B cell (primary cell): Measurements from ENCODE around the gene UBE2J2. TPM values are rescaled to one million over a fixed set of nuclear protein-coding genes. Genes with fewer than 3 reads are reported as not detected.

Source experiments
- ATAC-seq: fragments of 200-7000 bp; cut with Tn5 transposase; one replicate; pipeline ENCODE4 v1.10.0; 2021; ENCODE audit warnings: low read depth, mild to moderate bottlenecking, moderate number of reproducible peaks, moderate library complexity
- CTCF ChIA-PET: fragments of 350-600 bp; sonication (Branson Sonifier 250); formaldehyde crosslinking; loops from one replicate; lab custom pipeline; 2021; ENCODE audit warnings: antibody characterized with exemption, inconsistent platforms; lab: Charles Lee
- POLR2A ChIA-PET: fragments of 350-600 bp; sonication (Branson Sonifier 250); formaldehyde crosslinking; loops from one replicate; lab custom pipeline; 2021; ENCODE audit warnings: antibody characterized with exemption; lab: Charles Lee
- DNase-seq: peaks from one replicate; pipeline ENCODE4 v3.0.0; 2013
- H2AFZ ChIP-seq: 2 replicates; pipeline ENCODE4 v1.6.1; 2012; ENCODE audit warnings: mild to moderate bottlenecking, low read depth, low read length; ENCODE audit not compliant: insufficient read depth, poor library complexity, severe bottlenecking
- H3K27ac ChIP-seq, 2 donors: 1 replicate in 1 of 2; 2 replicates in 1 of 2; pipeline ENCODE4 v1.5.1; 2012 to 2013; ENCODE audit warnings: low read length in 2 of 2, mild to moderate bottlenecking in 2 of 2, moderate library complexity in 1 of 2
- H3K27me3 ChIP-seq, 4 experiments: fragments of 200-600 bp in 1 of 4; sonication (generic) in 1 of 4; replicated peaks in 1 of 4; 1 replicate in 2 of 4; 2 replicates in 2 of 4; pipeline versions ENCODE4 v1.6.1 to v1.7.0; 2013 to 2016; ENCODE audit warnings: low read length in 3 of 4, mild to moderate bottlenecking in 2 of 4, mixed read lengths in 1 of 4, moderate library complexity in 1 of 4; ENCODE audit not compliant: insufficient read depth in 4 of 4, control insufficient read depth in 3 of 4; ENCODE audit errors: control extremely low read depth in 1 of 4
- H3K36me3 ChIP-seq, 2 experiments: replicated peaks in 1 of 2; 1 replicate in 1 of 2; 2 replicates in 1 of 2; pipeline versions ENCODE4 v1.6.1 to v1.7.1; 2013; ENCODE audit warnings: low read length in 1 of 2; ENCODE audit not compliant: insufficient read depth in 2 of 2, control insufficient read depth in 1 of 2; ENCODE audit errors: control extremely low read depth in 1 of 2, extremely low read depth in 1 of 2
- H3K4me1 ChIP-seq, 2 donors: fragments of 200-600 bp in 1 of 2; sonication (generic) in 1 of 2; 1 replicate in 1 of 2; 2 replicates in 1 of 2; pipeline versions ENCODE4 v1.5.1 to v1.6.1; 2013 to 2017; ENCODE audit warnings: low read length in 2 of 2; ENCODE audit not compliant: control insufficient read depth in 2 of 2, insufficient read depth in 2 of 2
- H3K4me2 ChIP-seq: replicated peaks from 2 replicates; pipeline ENCODE3; 2012; ENCODE audit warnings: mild to moderate bottlenecking, low read depth, low read length; ENCODE audit not compliant: poor library complexity, severe bottlenecking
- H3K4me3 ChIP-seq, 5 experiments: fragments of 200-600 bp in 1 of 5; sonication (generic) in 1 of 5; 1 replicate in 3 of 5; 2 replicates in 2 of 5; pipeline versions ENCODE4 v1.5.1 to v1.7.0; 2011 to 2016; ENCODE audit warnings: low read length in 4 of 5, mild to moderate bottlenecking in 4 of 5, low read depth in 2 of 5, control low read depth in 1 of 5, moderate library complexity in 1 of 5; ENCODE audit not compliant: insufficient read depth in 1 of 5; ENCODE audit errors: control extremely low read depth in 1 of 5, extremely low read depth in 1 of 5
- H3K79me2 ChIP-seq: fragments of 200-600 bp; sonication (generic); one replicate; pipeline ENCODE4 v1.6.0; 2016; ENCODE audit warnings: low read length; ENCODE audit not compliant: control insufficient read depth, insufficient read depth
- H3K9ac ChIP-seq: fragments of 200-600 bp; sonication (generic); 2 replicates; pipeline ENCODE4 v1.6.1; 2017; ENCODE audit warnings: mild to moderate bottlenecking, low read length, moderate library complexity
- H3K9me3 ChIP-seq, 3 donors: one replicate each; pipeline versions ENCODE4 v1.6.1 to v1.7.1; 2013; ENCODE audit warnings: low read length in 2 of 3; ENCODE audit not compliant: control insufficient read depth in 2 of 3, insufficient read depth in 1 of 3; ENCODE audit errors: control extremely low read depth in 1 of 3
- H4K20me1 ChIP-seq: 2 replicates; pipeline ENCODE4 v1.6.0; 2012; ENCODE audit warnings: mild to moderate bottlenecking, low read length; ENCODE audit not compliant: insufficient read depth, control insufficient read depth, poor library complexity, severe bottlenecking
- H3K27ac Mint-ChIP-seq: one replicate; pipeline ENCODE4 v1.8.0; 2021; ENCODE audit warnings: mixed read lengths
- H3K27me3 Mint-ChIP-seq: one replicate; pipeline ENCODE4 v1.8.0; 2021; ENCODE audit warnings: mixed read lengths
- H3K4me1 Mint-ChIP-seq: one replicate; pipeline ENCODE4 v1.8.0; 2021; ENCODE audit warnings: mixed read lengths
- H3K4me3 Mint-ChIP-seq: one replicate; pipeline ENCODE4 v1.8.0; 2021; ENCODE audit warnings: mixed read lengths
- H3K9me3 Mint-ChIP-seq: one replicate; pipeline ENCODE4 v1.8.0; 2022; ENCODE audit warnings: mixed read lengths; ENCODE audit not compliant: insufficient read depth
- EZH2 ChIP-seq: IDR thresholded peaks from 2 replicates; pipeline ENCODE4 v1.6.1; 2012; ENCODE audit warnings: borderline replicate concordance, low read depth, mild to moderate bottlenecking, moderate library complexity, low read length; ENCODE audit not compliant: insufficient read depth, poor library complexity, severe bottlenecking
- WGBS: methylation state at CpG from one replicate; pipeline ENCODE4 v1.1.5; 2013; ENCODE audit warnings: missing lambda C conversion rate; ENCODE audit not compliant: insufficient coverage; 5-methylcytosine and 5-hydroxymethylcytosine counted together
- intact Hi-C: fragments of 100-400 bp; cut with micrococcal nuclease; formaldehyde crosslinking; loops from one replicate; pipeline ENCODE4 v1.10.0; 2022
- polyA plus RNA-seq: library from polyadenylated mRNA; depleted of rRNA; stranded (reverse); fragments of >200 nt; gene quantifications from 2 replicates; pipeline ENCODE4 v1.2.3, GENCODE V29; 2012
- total RNA-seq, 2 donors: library from RNA; stranded (reverse); fragments of 120-200 nt in 1 of 2; gene quantifications; 1 replicate in 1 of 2; 2 replicates in 1 of 2; pipeline versions ENCODE4 v1.2.3 to v1.2.4, GENCODE V29; 2013 to 2022
- TF ChIP-seq, protein P1 (sequence below): fragments of 200-600 bp; IDR thresholded peaks from one replicate; pipeline ENCODE4 v1.8.0; 2022; ENCODE audit warnings: antibody characterized with exemption, mild to moderate bottlenecking

The UBE2J2 gene
- total and polyA plus RNA-seq, 2 donors (not counting 1 experiment from before 2014, with no cell fraction given), result 40.1 to 115 TPM

DNA sequence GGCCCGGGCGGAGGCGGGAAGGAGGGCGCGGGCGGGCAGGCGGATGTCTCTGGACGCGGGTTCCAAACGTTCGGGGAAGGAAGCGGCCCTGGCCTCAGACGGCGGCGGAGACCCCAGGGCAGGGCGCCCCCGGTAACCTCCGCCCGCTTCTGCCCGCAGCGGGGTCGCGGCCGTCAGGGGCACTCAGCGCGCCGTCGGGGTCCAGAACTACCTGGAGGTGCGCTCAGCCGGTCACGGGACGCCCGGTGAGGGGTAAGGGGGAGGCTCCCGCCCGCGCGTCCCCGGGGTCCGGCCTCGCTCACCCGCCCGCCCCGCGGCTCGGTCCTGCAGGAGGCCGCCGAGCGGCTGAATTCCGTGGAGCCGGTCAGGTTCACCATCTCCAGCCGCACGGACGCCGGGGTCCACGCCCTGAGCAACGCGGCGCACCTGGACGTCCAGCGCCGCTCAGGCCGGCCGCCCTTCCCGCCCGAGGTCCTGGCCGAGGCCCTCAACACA is 35.1 kb upstream of the UBE2J2 start:
- no peak for DNase-seq
- whole genome bisulfite sequencing, result under 1% methylated on average over 66 of the region's 66 CpGs
- Histone ChIP-seq H3K4me1 (peaks cover 34 to 43% of the 10 kb centered on the region in 2 donors), H3K27me3 (no peaks in the 10 kb centered on the region), H3K9me3 (no peaks in the 10 kb centered on the region), H3K9ac (peak overlapping the region; percentile 87), H3K79me2 (peaks cover 34% of the 10 kb centered on the region), H3K4me2 (peak overlapping the region; percentile 99), H3K27ac (peak overlapping the region; percentile 24 to 85), H3K36me3 (peaks cover 0 to 25% of the 10 kb centered on the region in 2 experiments), H4K20me1 (peaks cover 36% of the 10 kb centered on the region), H2AFZ (peak overlapping the region; percentile 93), H3K4me3 (peak overlapping the region; percentile 6 to 84 (median 77))
- Mint-ChIP-seq H3K4me1 (peaks cover 31% of the 10 kb centered on the region), H3K27ac (peak overlapping the region; percentile 90), H3K9me3 (no peaks in the 10 kb centered on the region), H3K27me3 (no peaks in the 10 kb centered on the region), H3K4me3 (peak overlapping the region; percentile 90)
- no peak for TF ChIP-seq EZH2
- TF ChIP-seq, protein P1, sequence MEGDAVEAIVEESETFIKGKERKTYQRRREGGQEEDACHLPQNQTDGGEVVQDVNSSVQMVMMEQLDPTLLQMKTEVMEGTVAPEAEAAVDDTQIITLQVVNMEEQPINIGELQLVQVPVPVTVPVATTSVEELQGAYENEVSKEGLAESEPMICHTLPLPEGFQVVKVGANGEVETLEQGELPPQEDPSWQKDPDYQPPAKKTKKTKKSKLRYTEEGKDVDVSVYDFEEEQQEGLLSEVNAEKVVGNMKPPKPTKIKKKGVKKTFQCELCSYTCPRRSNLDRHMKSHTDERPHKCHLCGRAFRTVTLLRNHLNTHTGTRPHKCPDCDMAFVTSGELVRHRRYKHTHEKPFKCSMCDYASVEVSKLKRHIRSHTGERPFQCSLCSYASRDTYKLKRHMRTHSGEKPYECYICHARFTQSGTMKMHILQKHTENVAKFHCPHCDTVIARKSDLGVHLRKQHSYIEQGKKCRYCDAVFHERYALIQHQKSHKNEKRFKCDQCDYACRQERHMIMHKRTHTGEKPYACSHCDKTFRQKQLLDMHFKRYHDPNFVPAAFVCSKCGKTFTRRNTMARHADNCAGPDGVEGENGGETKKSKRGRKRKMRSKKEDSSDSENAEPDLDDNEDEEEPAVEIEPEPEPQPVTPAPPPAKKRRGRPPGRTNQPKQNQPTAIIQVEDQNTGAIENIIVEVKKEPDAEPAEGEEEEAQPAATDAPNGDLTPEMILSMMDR, result no peak
- ChIA-PET POLR2A (no interaction called here), CTCF (interaction anchor here (1.0 kb wide), 1 partner anchor 12 kb away, joined by 3 read pairs; no protein-coding TSS in a partner anchor)
- ATAC-seq, result no peak
- intact Hi-C loops, result loop anchor here (1.0 to 5.0 kb wide), 5 partner anchors 15 to 297 kb away; partner anchors contain the start of genes B3GALT6, C1orf159, CPTP and INTS11
